Measurements from ENCODE around the gene SH3RF2.

Gene SH3RF2

DNA sequence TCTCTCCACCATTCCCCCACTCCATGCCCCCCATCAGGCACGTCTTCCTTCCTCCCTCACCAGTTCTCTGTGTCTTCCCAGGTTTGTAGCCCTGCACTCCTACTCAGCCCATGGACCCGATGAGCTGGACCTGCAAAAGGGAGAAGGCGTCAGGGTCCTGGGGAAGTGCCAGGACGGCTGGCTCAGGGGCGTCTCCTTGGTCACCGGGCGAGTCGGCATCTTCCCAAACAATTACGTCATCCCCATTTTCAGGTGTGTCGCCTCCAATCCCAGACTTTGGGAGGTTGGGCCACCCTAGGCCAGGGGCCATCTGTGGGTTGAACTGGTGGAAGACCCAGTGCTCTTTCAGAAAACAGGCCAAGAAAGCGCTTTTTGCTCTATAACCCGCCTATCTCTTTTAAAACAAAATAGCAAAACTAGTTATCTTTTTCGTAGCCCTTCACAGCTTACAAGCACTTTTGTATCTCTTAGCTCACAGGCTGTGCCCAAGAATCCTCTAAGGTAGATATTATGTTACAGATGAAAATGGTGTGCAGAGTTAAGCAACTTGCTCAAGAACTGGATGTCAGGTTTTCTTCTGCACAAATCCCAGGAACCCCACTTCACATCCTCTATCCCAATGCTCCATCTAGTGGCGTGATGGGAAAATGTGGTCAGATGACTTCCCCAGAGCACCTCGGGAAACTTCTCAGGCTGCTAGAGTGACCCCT is 112.8 kb downstream of the SH3RF2 start:
- H3K4me1 Mint-ChIP-seq (ENCODE audit: low read depth), result no peaks in the 10 kb centered on the region
- H3K27ac Mint-ChIP-seq, result peak overlapping the region; percentile 0
- no peaks in the 10 kb centered on the region for H3K27me3 Mint-ChIP-seq
- no peaks in the 10 kb centered on the region for H3K9me3 Mint-ChIP-seq
- no peak overlapping the region for H3K4me3 Mint-ChIP-seq
- intact Hi-C loops (cut with micrococcal nuclease), result loop anchor here (1.0 to 5.0 kb wide), 4 partner anchors 222 to 1846 kb away; no protein-coding TSS in a partner anchor
- no peaks in the 10 kb centered on the region for H3K36me3 Mint-ChIP-seq (ENCODE audit: low read depth)

DNA sequence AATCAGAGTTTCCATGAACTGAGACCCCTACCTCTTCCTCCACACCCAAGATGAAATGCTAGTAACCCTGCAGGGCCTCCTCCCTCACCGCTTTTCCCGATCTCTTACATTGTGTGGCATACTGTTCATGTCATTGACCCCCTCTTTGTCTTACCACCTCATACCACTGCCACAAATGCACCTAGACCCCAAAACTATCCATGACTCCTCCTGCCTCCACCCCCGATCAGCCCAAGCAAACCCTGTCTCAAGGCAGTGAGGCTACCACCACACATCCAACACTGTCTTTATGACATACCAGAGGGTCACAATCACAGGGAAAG is 113.3 kb downstream of the SH3RF2 start:
- no peaks in the 10 kb centered on the region for H3K36me3 Mint-ChIP-seq (ENCODE audit: low read depth)
- no peaks in the 10 kb centered on the region for H3K27me3 Mint-ChIP-seq
- peak overlapping the region; percentile 0 for H3K27ac Mint-ChIP-seq
- H3K4me1 Mint-ChIP-seq (ENCODE audit: low read depth), result no peaks in the 10 kb centered on the region
- no peaks in the 10 kb centered on the region for H3K9me3 Mint-ChIP-seq
- no peak overlapping the region for H3K4me3 Mint-ChIP-seq
- intact Hi-C loops (cut with micrococcal nuclease), result loop anchor here (1.0 to 5.0 kb wide), 4 partner anchors 222 to 1846 kb away; no protein-coding TSS in a partner anchor

DNA sequence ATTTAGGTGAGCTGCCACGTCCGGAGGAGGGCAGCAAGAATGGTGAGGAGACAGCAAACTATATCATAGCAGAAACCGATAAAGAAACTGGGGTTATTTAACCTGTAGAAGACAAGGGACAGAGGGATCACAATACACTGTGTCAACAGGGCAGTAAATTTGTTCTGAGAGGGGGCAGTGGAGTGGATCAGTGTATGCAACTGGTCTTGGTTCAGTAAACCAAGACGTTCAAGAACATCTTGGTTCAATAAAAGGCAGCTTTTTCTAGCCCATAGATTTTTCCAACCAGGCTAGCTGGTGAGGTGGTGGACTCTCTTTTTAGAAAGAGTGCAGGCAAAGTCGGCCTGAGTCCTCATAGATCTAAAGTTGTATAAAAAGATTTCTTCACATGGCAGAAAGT is 113.7 kb downstream of the SH3RF2 start:
- no peaks in the 10 kb centered on the region for H3K9me3 Mint-ChIP-seq
- H3K4me3 Mint-ChIP-seq, result no peak overlapping the region
- H3K27me3 Mint-ChIP-seq, result no peaks in the 10 kb centered on the region
- intact Hi-C loops (cut with micrococcal nuclease), result no loop called here
- peak overlapping the region; percentile 0 for H3K27ac Mint-ChIP-seq
- H3K4me1 Mint-ChIP-seq (ENCODE audit: low read depth), result no peaks in the 10 kb centered on the region
- H3K36me3 Mint-ChIP-seq (ENCODE audit: low read depth), result no peaks in the 10 kb centered on the region

DNA sequence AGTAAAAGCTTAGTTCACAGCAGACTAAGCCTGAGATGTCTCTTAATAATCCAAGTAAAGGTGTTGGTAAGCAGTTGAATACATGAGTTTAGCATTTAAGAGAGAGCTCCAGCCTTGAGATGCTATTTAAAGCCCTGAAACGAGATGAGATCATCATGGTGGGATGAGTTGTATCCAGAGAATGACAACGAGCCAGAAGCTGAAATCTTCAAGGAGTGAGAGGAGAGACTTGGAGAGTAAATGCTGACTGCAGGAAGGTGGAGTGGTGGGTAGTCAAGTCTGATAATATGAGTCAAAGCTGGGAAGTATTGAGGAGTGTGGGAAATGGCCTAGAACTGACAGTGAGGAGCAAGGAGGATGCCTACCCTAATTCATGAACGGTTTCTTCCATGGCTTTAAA is 115.3 kb downstream of the SH3RF2 start:
- Mint-ChIP-seq H3K4me1 (ENCODE audit: low read depth) (no peaks in the 10 kb centered on the region), H3K9me3 (no peaks in the 10 kb centered on the region), H3K27me3 (peaks cover under 1% of the 10 kb centered on the region), H3K36me3 (ENCODE audit: low read depth) (no peaks in the 10 kb centered on the region), H3K27ac (no peak overlapping the region), H3K4me3 (no peak overlapping the region)
- intact Hi-C loops (cut with micrococcal nuclease), result no loop called here

DNA sequence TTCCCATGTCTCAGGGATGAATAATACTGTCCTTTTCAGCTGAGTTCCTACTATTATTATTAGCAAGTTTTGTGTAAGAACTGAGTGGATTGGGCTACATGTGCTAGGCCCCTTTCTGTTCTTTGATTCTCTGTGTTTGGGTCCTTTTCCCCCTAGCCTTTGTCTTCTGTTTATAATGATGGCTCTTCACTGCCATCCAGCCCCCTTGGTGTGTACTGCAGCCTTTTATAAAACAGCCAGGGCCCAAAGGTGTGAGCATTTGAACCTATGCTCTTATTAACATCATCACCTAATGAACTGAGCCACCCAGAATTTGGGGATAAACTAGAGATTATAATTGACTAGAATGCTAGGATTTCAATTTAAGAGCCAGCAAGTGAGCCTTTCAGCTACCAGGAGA is 116.4 kb downstream of the SH3RF2 start:
- Mint-ChIP-seq H3K27me3 (peaks cover 3% of the 10 kb centered on the region), H3K27ac (no peak overlapping the region), H3K36me3 (ENCODE audit: low read depth) (no peaks in the 10 kb centered on the region), H3K4me3 (no peak overlapping the region), H3K4me1 (ENCODE audit: low read depth) (no peaks in the 10 kb centered on the region), H3K9me3 (no peaks in the 10 kb centered on the region)
- intact Hi-C loops (cut with micrococcal nuclease), result no loop called here

DNA sequence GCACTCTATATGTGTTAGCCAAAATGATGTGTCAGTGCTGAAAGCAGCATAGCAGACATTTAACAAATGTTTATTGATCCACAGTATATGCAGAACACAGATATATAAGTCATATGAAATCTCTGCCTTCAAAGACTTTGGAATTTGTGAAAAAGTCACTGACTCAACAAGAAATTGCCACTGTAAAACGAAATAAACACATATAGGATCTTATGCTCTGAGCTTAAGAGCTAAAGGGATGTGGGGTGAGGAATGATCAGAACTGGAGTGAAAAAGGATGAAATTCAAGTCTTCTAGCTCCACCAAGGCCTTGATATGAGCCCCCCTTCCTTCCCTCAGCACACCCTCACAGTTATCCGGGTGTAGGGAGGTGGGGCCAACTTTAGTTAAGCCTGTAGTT is 119.1 kb downstream of the SH3RF2 start:
- Mint-ChIP-seq H3K27me3 (peaks cover 10% of the 10 kb centered on the region), H3K27ac (no peak overlapping the region), H3K4me3 (no peak overlapping the region), H3K36me3 (ENCODE audit: low read depth) (no peaks in the 10 kb centered on the region), H3K4me1 (ENCODE audit: low read depth) (peaks cover 6% of the 10 kb centered on the region), H3K9me3 (no peaks in the 10 kb centered on the region)
- intact Hi-C loops (cut with micrococcal nuclease), result no loop called here

DNA sequence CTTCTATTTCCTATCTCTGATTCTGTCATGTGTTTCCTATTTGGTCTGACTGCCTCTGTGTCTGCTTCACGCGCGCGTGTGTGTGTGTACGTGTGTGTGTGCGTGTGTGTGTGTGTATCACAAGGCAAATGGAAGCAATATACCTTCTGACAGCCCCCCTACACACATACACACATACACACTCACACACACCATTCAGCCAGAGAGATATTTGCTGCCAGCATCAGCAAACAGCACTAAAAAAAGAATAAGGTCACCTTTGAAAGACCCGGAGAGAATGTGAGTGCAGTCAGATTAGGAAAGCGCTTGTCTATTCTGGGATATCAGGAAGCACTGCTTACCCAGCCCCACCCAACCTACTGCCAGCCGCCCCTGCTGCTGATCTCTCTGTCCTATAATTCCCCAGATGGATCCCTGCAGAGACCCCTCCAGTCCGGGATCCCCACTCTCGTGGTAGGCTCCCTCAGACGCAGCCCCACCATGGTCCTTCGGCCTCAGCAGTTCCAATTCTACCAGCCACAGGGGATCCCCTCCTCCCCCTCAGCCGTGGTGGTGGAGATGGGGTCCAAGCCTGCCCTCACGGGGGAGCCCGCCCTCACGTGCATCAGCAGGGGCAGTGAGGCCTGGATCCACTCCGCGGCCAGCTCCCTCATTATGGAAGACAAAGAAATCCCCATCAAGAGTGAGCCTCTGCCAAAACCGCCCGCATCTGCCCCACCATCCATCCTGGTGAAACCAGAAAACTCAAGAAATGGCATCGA is 123.3 kb downstream of the SH3RF2 start:
- Mint-ChIP-seq H3K36me3 (ENCODE audit: low read depth) (no peaks in the 10 kb centered on the region), H3K27ac (no peak overlapping the region), H3K9me3 (no peaks in the 10 kb centered on the region), H3K4me1 (ENCODE audit: low read depth) (peaks cover 6% of the 10 kb centered on the region), H3K4me3 (no peak overlapping the region), H3K27me3 (peaks cover 10% of the 10 kb centered on the region)
- intact Hi-C loops (cut with micrococcal nuclease), result no loop called here

DNA sequence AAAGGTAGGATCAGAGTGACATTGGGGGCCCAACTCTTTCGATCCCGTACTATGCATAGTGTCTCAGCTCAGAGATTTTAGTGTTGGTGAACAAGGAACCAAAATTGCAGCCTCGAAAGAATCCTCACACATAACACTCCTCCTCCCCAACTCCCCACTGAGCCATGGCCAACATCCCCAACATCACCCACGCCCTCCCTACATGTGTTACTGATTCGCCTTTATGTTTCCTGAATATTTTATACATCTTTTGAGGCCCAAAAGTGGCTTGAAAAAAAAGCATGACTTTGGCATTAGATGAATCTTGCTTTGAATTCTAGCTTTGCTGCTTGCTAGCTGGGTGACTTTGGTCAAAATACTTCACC is 123.8 kb downstream of the SH3RF2 start:
- Mint-ChIP-seq H3K4me3 (no peak overlapping the region), H3K9me3 (no peaks in the 10 kb centered on the region), H3K27me3 (peaks cover 10% of the 10 kb centered on the region), H3K36me3 (ENCODE audit: low read depth) (no peaks in the 10 kb centered on the region), H3K27ac (no peak overlapping the region), H3K4me1 (ENCODE audit: low read depth) (peaks cover 6% of the 10 kb centered on the region)
- intact Hi-C loops (cut with micrococcal nuclease), result no loop called here

DNA sequence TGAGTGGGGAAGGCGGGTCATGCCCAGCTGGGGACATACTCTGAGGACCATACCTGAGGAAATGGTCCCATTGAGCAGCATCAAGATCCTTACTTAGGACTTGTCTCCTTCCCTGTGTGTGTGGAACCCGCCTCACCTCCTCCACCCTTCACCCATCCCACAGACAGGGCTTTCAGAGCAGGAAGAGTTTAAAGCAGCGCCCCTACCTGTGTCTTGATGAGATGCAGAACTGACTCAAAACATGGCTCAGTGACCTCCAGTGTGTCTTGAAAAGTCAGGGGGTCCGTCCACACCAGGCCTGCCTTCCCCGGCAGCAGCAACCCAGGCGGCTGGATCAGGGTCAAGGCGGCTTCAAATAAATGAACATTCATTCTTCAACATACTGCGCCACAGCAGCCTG is 130.6 kb downstream of the SH3RF2 start:
- intact Hi-C loops (cut with micrococcal nuclease), result no loop called here

DNA sequence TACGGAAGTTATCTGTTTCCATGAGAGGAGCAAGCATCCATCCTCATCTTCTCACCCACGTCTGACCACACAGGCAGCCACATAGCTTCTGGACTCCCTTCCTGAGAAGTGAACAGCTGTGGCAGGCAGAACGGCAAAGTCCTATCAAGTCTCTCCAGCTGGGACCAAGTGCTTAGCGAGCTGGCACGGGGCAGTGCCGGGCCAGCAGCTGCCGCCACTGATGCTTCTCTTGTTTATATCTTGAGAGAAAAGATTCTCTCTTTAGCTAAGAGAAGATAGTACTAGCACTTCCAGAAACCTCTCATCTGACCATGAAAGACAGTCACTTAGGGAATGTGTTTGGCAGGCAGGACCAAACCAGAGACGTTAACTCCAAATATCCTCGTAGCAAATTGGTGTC is 131.8 kb downstream of the SH3RF2 start:
- Mint-ChIP-seq H3K27me3 (no peaks in the 10 kb centered on the region), H3K9me3 (no peaks in the 10 kb centered on the region), H3K27ac (no peak overlapping the region), H3K36me3 (ENCODE audit: low read depth) (no peaks in the 10 kb centered on the region), H3K4me1 (ENCODE audit: low read depth) (no peaks in the 10 kb centered on the region), H3K4me3 (no peak overlapping the region)
- intact Hi-C loops (cut with micrococcal nuclease), result no loop called here

More for the DNA sequence above, 130.6 kb downstream of the SH3RF2 start:
- H3K27ac Mint-ChIP-seq, result no peak overlapping the region
- H3K9me3 Mint-ChIP-seq, result no peaks in the 10 kb centered on the region
- no peaks in the 10 kb centered on the region for H3K36me3 Mint-ChIP-seq (ENCODE audit: low read depth)
- no peaks in the 10 kb centered on the region for H3K4me1 Mint-ChIP-seq (ENCODE audit: low read depth)
- no peaks in the 10 kb centered on the region for H3K27me3 Mint-ChIP-seq
- H3K4me3 Mint-ChIP-seq, result no peak overlapping the region

DNA sequence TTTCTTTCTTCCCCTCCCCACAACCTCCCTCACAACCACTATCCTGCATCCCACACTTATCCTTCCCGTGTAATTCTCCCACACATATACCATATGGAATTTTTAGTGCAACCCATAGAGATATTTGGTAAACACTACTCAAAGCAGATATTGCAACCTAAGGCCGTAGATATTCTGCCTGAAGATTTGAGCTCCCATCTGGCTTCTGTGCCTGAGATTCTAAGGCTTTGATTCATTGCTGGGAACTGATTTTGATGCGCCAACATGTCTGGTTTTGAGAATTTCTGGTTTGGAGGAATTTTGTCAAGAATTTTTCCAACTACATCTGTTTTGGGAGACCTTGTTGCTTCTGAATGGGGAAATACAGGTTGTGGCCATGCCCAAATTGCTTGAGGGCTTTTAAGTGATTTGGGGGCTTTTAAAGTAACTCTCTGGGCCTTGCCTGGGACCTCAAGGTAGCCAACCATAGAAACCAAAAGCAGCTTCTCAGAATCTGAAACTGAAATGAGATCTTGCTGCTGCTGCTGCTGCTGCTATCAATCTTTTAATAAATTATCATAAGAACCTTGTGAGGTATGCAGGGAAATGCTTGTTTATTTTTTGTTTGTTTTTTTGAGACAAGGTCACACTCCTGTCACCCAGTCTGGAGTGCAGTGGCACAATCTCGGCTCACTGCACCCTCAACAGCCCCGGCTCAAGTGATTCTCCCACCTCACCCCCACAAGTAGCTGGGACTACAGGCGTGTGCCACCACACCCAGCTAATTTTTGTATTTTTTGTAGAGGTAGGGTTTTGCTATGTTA is 132.8 kb downstream of the SH3RF2 start:
- no peaks in the 10 kb centered on the region for H3K9me3 Mint-ChIP-seq
- intact Hi-C loops (cut with micrococcal nuclease), result no loop called here
- H3K27ac Mint-ChIP-seq, result no peak overlapping the region
- H3K4me3 Mint-ChIP-seq, result no peak overlapping the region
- H3K4me1 Mint-ChIP-seq (ENCODE audit: low read depth), result no peaks in the 10 kb centered on the region
- H3K36me3 Mint-ChIP-seq (ENCODE audit: low read depth), result no peaks in the 10 kb centered on the region
- no peaks in the 10 kb centered on the region for H3K27me3 Mint-ChIP-seq

DNA sequence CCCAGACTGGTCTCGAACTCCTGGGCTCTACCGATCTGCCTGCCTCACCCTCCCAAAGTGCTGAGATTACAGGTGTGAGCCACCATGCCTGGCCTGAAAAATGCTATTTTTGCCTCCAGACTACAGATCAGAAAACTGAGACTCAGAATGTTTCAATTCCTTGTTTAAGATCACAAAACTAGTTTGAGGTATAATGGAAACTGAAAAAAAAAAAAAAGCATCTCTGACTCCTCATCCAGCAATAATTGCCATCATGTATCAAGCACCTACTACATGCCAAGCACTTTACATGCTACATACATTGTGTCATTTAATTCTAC is 133.4 kb downstream of the SH3RF2 start:
- no peaks in the 10 kb centered on the region for H3K27me3 Mint-ChIP-seq
- intact Hi-C loops (cut with micrococcal nuclease), result no loop called here
- no peaks in the 10 kb centered on the region for H3K4me1 Mint-ChIP-seq (ENCODE audit: low read depth)
- no peaks in the 10 kb centered on the region for H3K36me3 Mint-ChIP-seq (ENCODE audit: low read depth)
- H3K4me3 Mint-ChIP-seq, result no peak overlapping the region
- no peaks in the 10 kb centered on the region for H3K9me3 Mint-ChIP-seq
- no peak overlapping the region for H3K27ac Mint-ChIP-seq

DNA sequence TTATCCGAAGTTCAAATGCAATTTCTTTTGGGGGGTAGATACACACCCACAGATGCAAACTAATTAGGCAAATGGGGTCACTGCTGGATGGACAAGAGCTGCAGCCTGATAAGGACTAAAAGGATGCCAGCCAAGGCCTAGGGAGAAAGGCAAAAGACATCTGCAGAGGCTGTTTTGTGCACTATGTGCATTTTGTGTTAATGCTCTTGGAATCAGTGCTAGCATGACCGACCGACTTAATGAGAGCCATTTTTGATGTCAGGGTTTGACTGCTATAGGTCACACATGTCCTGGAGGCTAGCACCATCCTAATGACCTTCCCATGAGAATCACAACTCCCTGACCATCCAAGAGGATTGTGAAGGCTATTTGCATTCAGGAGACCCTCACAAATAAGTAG is 134.4 kb downstream of the SH3RF2 start:
- Mint-ChIP-seq H3K4me3 (no peak overlapping the region), H3K27ac (no peak overlapping the region), H3K4me1 (ENCODE audit: low read depth) (no peaks in the 10 kb centered on the region), H3K9me3 (no peaks in the 10 kb centered on the region), H3K36me3 (ENCODE audit: low read depth) (no peaks in the 10 kb centered on the region), H3K27me3 (no peaks in the 10 kb centered on the region)
- intact Hi-C loops (cut with micrococcal nuclease), result no loop called here

DNA sequence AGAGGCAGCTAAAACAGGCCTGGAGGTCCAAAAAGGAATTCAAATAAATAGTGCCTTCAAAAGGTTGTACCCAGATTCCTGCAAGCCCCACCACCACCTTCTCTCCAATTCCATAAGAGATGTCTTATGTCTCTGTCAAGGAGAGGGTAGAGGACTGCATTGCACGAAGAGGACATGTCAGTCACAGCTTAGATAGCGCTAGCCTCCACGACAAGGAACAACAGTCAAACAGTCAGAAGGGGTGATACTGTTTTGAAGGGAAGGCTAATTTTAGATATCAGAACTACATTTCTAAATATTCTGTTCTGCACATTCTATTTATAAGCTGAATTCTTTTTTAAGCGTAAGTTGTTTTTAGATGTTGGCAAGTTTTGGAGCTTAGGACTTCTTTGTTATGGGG is 134.8 kb downstream of the SH3RF2 start:
- Mint-ChIP-seq H3K27me3 (no peaks in the 10 kb centered on the region), H3K27ac (no peak overlapping the region)
- intact Hi-C loops (cut with micrococcal nuclease), result no loop called here

More for the DNA sequence above, 134.8 kb downstream of the SH3RF2 start:
- Mint-ChIP-seq H3K4me3 (no peak overlapping the region), H3K9me3 (no peaks in the 10 kb centered on the region), H3K4me1 (ENCODE audit: low read depth) (peaks cover 4% of the 10 kb centered on the region), H3K36me3 (ENCODE audit: low read depth) (no peaks in the 10 kb centered on the region)
